K562 (cell line): ENCODE results near the gene YEATS2. TPM values are rescaled to one million over a fixed set of nuclear protein-coding genes. Genes with fewer than 3 reads are reported as not detected.

ENCODE experiments used
- ATAC-seq: fragments of 200-7000 bp; cut with Tn5 transposase; 3 replicates; pipeline ENCODE4 v1.9.1; 2020; ENCODE audit warnings: moderate library complexity
- BruUV-seq: library from RNA; stranded (reverse); fragments of 400-500 nt; replicated peaks from 2 replicates; lab custom pipeline; 2021; lab: Mats Ljungman, UMichigan
- CTCF ChIA-PET: fragments of 300-600 bp; formaldehyde crosslinking; extraction: SDS; loops from one replicate; lab custom pipeline; 2021; ENCODE audit warnings: low intra/inter-chr PET ratio; lab: Yijun Ruan, JAX
- POLR2A ChIA-PET: fragments of 300-600, 350-650 bp; sonication (Branson Sonifier 250); formaldehyde crosslinking; extraction: SDS; loops from one replicate; lab custom pipeline; 2021; ENCODE audit warnings: antibody characterized with exemption, inconsistent platforms; lab: Yijun Ruan, JAX
- DNase-seq, 4 experiments: peaks; one replicate each; pipeline versions ENCODE4 v3.0.0 to v3.0.0-alpha.2; 2011 to 2018; ENCODE audit warnings: low spot score in 3 of 4, mixed read lengths in 3 of 4; ENCODE audit errors: extremely low read depth in 1 of 4
- FAIRE-seq: peaks from 2 replicates; lab custom pipeline; 2011; peaks lifted over from hg19 to GRCh38; lab: Jason Lieb, UNC
- H2AFZ ChIP-seq: 2 replicates; pipeline ENCODE4 v1.6.0; 2011; ENCODE audit warnings: low read depth, low read length, control low read depth, inconsistent platforms
- H3K27ac ChIP-seq: fragments of 200-600 bp; 3 replicates; pipeline ENCODE4 v1.8.0; 2011; ENCODE audit warnings: low read depth, mild to moderate bottlenecking, control low read depth, inconsistent platforms, low read length, moderate library complexity, mixed read lengths; ENCODE audit errors: extremely low read depth
- H3K27me3 ChIP-seq, 2 experiments: fragments of 300-600 bp in 1 of 2; 2 replicates in 1 of 2; 3 replicates in 1 of 2; pipeline versions ENCODE4 v1.6.0 to v1.8.0; 2011; ENCODE audit warnings: inconsistent platforms in 2 of 2, low read length in 2 of 2, mild to moderate bottlenecking in 1 of 2, mixed read lengths in 1 of 2, moderate library complexity in 1 of 2; ENCODE audit not compliant: control insufficient read depth in 2 of 2, insufficient read depth in 2 of 2
- H3K36me3 ChIP-seq: fragments of 300-600 bp; 3 replicates; pipeline ENCODE4 v1.8.0; 2011; ENCODE audit warnings: mild to moderate bottlenecking, low read length, inconsistent platforms; ENCODE audit not compliant: control insufficient read depth, insufficient read depth
- H3K4me1 ChIP-seq, 2 experiments: fragments of 200-600 bp in 1 of 2; replicated peaks in 1 of 2; 2 replicates in 1 of 2; 3 replicates in 1 of 2; pipeline versions ENCODE4 v1.5.1 to v1.8.0; 2011; ENCODE audit warnings: inconsistent platforms in 2 of 2, low read length in 2 of 2, mild to moderate bottlenecking in 1 of 2, mixed read lengths in 1 of 2, moderate library complexity in 1 of 2; ENCODE audit not compliant: control insufficient read depth in 2 of 2, insufficient read depth in 2 of 2
- H3K4me2 ChIP-seq: 2 replicates; pipeline ENCODE4 v1.6.1; 2011; ENCODE audit warnings: low read length, control low read depth, inconsistent platforms, mixed read lengths; ENCODE audit not compliant: insufficient read depth
- H3K4me3 ChIP-seq: fragments of 200-600 bp; sonication (generic), shearing (Covaris generic); 2 replicates; pipeline ENCODE4 v1.5.1; 2016; ENCODE audit warnings: control low read depth, inconsistent platforms
- H3K79me2 ChIP-seq: fragments of 200-600 bp; 3 replicates; pipeline ENCODE4 v1.8.0; 2011; ENCODE audit warnings: low read length, inconsistent platforms; ENCODE audit not compliant: control insufficient read depth, insufficient read depth
- H3K9ac ChIP-seq, 2 experiments: 2 replicates each; pipeline versions ENCODE4 v1.6.0 to v1.6.1; 2011; ENCODE audit warnings: low read depth in 2 of 2, low read length in 2 of 2, control low read depth in 1 of 2, inconsistent platforms in 1 of 2, mild to moderate bottlenecking in 1 of 2, mixed read lengths in 1 of 2; ENCODE audit not compliant: insufficient read depth in 1 of 2
- H3K9me1 ChIP-seq: one replicate; pipeline ENCODE4 v1.6.0; 2011; ENCODE audit warnings: inconsistent platforms, mild to moderate bottlenecking, low read length, moderate library complexity; ENCODE audit not compliant: control insufficient read depth, insufficient read depth
- H3K9me3 ChIP-seq: replicated peaks from 2 replicates; pipeline ENCODE4 v1.5.1; 2011; ENCODE audit warnings: low read depth, low read length, inconsistent platforms; ENCODE audit not compliant: control insufficient read depth, insufficient read depth
- H4K20me1 ChIP-seq: replicated peaks from 2 replicates; pipeline ENCODE4 v1.6.1; 2011; ENCODE audit warnings: low read length, inconsistent platforms, mixed read lengths; ENCODE audit not compliant: control insufficient read depth, insufficient read depth
- HDAC8 ChIP-seq: fragments of 450-650 bp; IDR thresholded peaks from 2 replicates; pipeline ENCODE4 v1.6.1; 2016; ENCODE audit warnings: mild to moderate bottlenecking, missing genetic modification characterization, moderate library complexity, missing compliant biosample characterization
- MAFF ChIP-seq: IDR thresholded peaks from 2 replicates; pipeline ENCODE4 v1.6.1; 2012; ENCODE audit warnings: low read length, improper control_type of control experiment
- WGBS: fragments of 100-300 bp; shearing (Covaris generic); methylation state at CpG from one replicate; pipeline ENCODE4 v1.1.6; 2016; ENCODE audit warnings: low coverage, mixed read lengths; ENCODE audit not compliant: insufficient coverage; ENCODE audit errors: missing lambda C conversion rate; 5-methylcytosine and 5-hydroxymethylcytosine counted together
- in situ Hi-C: fragments of 300-500 bp; cut with MboI; formaldehyde crosslinking; loops from 4 replicates; pipeline ENCODE4 v1.15.0; 2018; ENCODE audit warnings: inconsistent platforms, mixed read lengths
- intact Hi-C: fragments of 100-400 bp; cut with micrococcal nuclease; formaldehyde crosslinking; loops from 2 replicates; pipeline ENCODE4 v1.14.2; 2022
- polyA plus RNA-seq, 8 experiments: library from polyadenylated mRNA; depleted of rRNA in 4 of 8; stranded (reverse) in 5 of 8; unstranded in 3 of 8; fragments of >200 nt; fragmentation: Nextera tagmentation in 2 of 8; fragmentation: Illumina TruSeq in 1 of 8; extraction: Ambion mirVana in 2 of 8; extraction: Trizol in 1 of 8; gene quantifications; 2 replicates each; pipeline versions ENCODE4 v1.2.1 to v1.2.3, GENCODE V29; 2011 to 2014; ENCODE audit warnings: inconsistent platforms in 1 of 8, missing spikeins in 1 of 8
- total RNA-seq, 7 experiments: library from RNA; depleted of rRNA in 6 of 7; stranded (reverse); fragments of >200 nt in 6 of 7; fragmentation: Illumina TruSeq in 2 of 7; extraction: Trizol in 2 of 7; gene quantifications; 2 replicates each; pipeline versions ENCODE4 v1.2.1 to v1.2.3, GENCODE V29; 2011 to 2021; ENCODE audit warnings: low replicate concordance in 1 of 7
- TF ChIP-seq, protein P1 (sequence below): fragments of 250-450 bp; sonication (Bioruptor Pico); IDR thresholded peaks from 2 replicates; pipeline ENCODE4 v1.4.0; 2020; ENCODE audit warnings: borderline replicate concordance
- TF ChIP-seq, protein P2 (sequence below): sonication (generic); formaldehyde crosslinking; IDR thresholded peaks from 2 replicates; pipeline ENCODE4 v1.8.0; 2022; ENCODE audit warnings: missing genetic modification reagents, mild to moderate bottlenecking, borderline replicate concordance

YEATS2 gene
- total and polyA plus RNA-seq, 9 of the 15 experiments (the other 6 are each of a cell fraction or from before 2014, with no cell fraction given): 1.8 to 35.2 (median 19.0) TPM

DNA sequence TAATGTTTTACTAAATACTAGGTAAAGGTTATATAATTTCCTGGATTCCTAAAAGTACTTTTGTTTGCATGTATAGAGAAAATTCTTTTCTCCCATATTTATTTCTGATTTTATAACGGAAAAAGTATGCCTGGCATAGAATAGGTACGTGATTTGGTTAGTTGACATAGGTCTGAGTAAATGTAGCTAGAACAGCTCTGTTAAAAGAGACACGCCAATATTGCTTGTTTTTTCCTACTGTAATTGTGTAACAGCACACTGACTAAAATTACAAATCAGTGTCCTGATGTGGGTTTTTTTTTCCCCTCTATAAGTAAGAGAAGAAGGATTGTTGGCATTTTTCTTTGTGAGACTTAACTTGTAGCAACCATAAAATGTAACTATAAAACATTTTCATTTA, 35.5 kb upstream of the YEATS2 start:
- Histone ChIP-seq H3K4me1 (no peaks in the 10 kb centered on the region), H3K27ac (no peak overlapping the region), H4K20me1 (no peaks in the 10 kb centered on the region), H3K9me3 (no peaks in the 10 kb centered on the region), H3K36me3 (no peaks in the 10 kb centered on the region; the same call in 2 of the 3 replicates), H3K9ac (no peak overlapping the region), H3K4me2 (no peak overlapping the region), H2AFZ (no peak overlapping the region), H3K79me2 (no peaks in the 10 kb centered on the region), H3K4me3 (no peak overlapping the region), H3K9me1 (no peaks in the 10 kb centered on the region), H3K27me3 (no peaks in the 10 kb centered on the region)
- FAIRE-seq: no peak
- intact Hi-C loops (no loop called here), in situ Hi-C loops (no loop called here)
- 70% methylated on average over 3 of the region's 3 CpGs for WGBS
- ChIA-PET CTCF (no interaction called here), POLR2A (no interaction called here)
- ATAC-seq: no peak
- BruUV-seq: no TSS peak
- TF ChIP-seq, protein P1, sequence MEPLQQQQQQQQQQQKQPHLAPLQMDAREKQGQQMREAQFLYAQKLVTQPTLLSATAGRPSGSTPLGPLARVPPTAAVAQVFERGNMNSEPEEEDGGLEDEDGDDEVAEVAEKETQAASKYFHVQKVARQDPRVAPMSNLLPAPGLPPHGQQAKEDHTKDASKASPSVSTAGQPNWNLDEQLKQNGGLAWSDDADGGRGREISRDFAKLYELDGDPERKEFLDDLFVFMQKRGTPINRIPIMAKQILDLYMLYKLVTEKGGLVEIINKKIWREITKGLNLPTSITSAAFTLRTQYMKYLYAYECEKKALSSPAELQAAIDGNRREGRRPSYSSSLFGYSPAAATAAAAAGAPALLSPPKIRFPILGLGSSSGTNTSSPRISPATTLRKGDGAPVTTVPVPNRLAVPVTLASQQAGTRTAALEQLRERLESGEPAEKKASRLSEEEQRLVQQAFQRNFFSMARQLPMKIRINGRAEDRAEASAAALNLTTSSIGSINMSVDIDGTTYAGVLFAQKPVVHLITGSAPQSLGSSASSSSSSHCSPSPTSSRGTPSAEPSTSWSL: no peak
- TF ChIP-seq MAFF (no peak), HDAC8 (no peak)
- TF ChIP-seq, protein P2, sequence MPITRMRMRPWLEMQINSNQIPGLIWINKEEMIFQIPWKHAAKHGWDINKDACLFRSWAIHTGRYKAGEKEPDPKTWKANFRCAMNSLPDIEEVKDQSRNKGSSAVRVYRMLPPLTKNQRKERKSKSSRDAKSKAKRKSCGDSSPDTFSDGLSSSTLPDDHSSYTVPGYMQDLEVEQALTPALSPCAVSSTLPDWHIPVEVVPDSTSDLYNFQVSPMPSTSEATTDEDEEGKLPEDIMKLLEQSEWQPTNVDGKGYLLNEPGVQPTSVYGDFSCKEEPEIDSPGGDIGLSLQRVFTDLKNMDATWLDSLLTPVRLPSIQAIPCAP: no peak
- no peak for DNase-seq
